ENCODE results near the gene LILRB5.

GRCh38 chr19:54266133-54266532 lies 9.1 kb upstream of the LILRB5 start:
- TF ChIP-seq CTCF (IDR thresholded peaks at IDR 0.05; ENCODE audit: control extremely low read depth in 1 of 3, insufficient read depth in 1 of 3, low read depth in 1 of 3, low read length in 3 of 3) = peak; percentile 79 to 96 (median 91)
- TF ChIP-seq BACH1 (IDR thresholded peaks at IDR 0.05; ENCODE audit: low read length) = no peak
- TF ChIP-seq GABPA (IDR thresholded peaks at IDR 0.05; ENCODE audit: borderline replicate concordance, insufficient read depth, low read length) = no peak
- no peak for TF ChIP-seq KDM4A (IDR thresholded peaks at IDR 0.05; ENCODE audit: low read depth, low read length, severe bottlenecking)
- no peak for TF ChIP-seq EZH2 (IDR thresholded peaks at IDR 0.05; ENCODE audit: low read depth, low read length, severe bottlenecking)
- TF ChIP-seq CEBPB (IDR thresholded peaks at IDR 0.05; ENCODE audit: low read depth, low read length) = no peak
- no peak for TF ChIP-seq POLR2A (IDR thresholded peaks at IDR 0.05; ENCODE audit: control extremely low read depth in 1 of 2, low read depth in 2 of 2, low read length in 2 of 2)
- no peak for TF ChIP-seq SRF (IDR thresholded peaks at IDR 0.05; ENCODE audit: low read depth, low read length)
- TF ChIP-seq MAFK (IDR thresholded peaks at IDR 0.05; ENCODE audit: low read depth, low read length) = no peak
- TF ChIP-seq CHD7 (IDR thresholded peaks at IDR 0.05; ENCODE audit: insufficient replicate concordance, low read length) = no peak
- TF ChIP-seq PHF8 (conservative IDR thresholded peaks at IDR 0.05; ENCODE audit: low read depth, low read length) = no peak
- peak; percentile 62 to 68 for TF ChIP-seq RAD21 (IDR thresholded peaks at IDR 0.05 in 1 of 2, conservative IDR thresholded peaks at IDR 0.05 in 1 of 2; ENCODE audit: low read depth in 2 of 2, low read length in 2 of 2)
- TF ChIP-seq RNF2 (IDR thresholded peaks at IDR 0.05; ENCODE audit: borderline replicate concordance, low read depth, low read length, missing control alignments, poor library complexity, severe bottlenecking) = no peak

Data from H1 (cell line).